Measurements from ENCODE around the gene SDC1.

The SDC1 gene

GRCh38 chr2:20168727-20169696 is 55.9 kb downstream of the SDC1 start:
- DNase-seq: no peak

GRCh38 chr2:20168048-20168726 is 56.7 kb downstream of the SDC1 start:
- no peak for DNase-seq

GRCh38 chr2:20167356-20167755 is 57.6 kb downstream of the SDC1 start:
- no peak for DNase-seq

GRCh38 chr2:20165677-20166509 is 59.0 kb downstream of the SDC1 start:
- no peak for DNase-seq

- DNase-seq: no peak
These were observed 60.0 kb downstream of the SDC1 start for GRCh38 chr2:20164734-20165478.

GRCh38 chr2:20164061-20164733 is 60.7 kb downstream of the SDC1 start:
- no peak for DNase-seq

GRCh38 chr2:20159411-20160070 is 65.4 kb downstream of the SDC1 start:
- DNase-seq: no peak

GRCh38 chr2:20157193-20157891 is 67.6 kb downstream of the SDC1 start:
- DNase-seq: peak; percentile 89

- no peak for DNase-seq
These were observed 68.1 kb downstream of the SDC1 start for GRCh38 chr2:20156836-20157192.

GRCh38 chr2:20156076-20156759 is 68.7 kb downstream of the SDC1 start:
- no peak for DNase-seq

GRCh38 chr2:20153131-20153851 is 71.6 kb downstream of the SDC1 start:
- no peak for DNase-seq

- no peak for DNase-seq
These were observed 73.9 kb downstream of the SDC1 start for GRCh38 chr2:20150806-20151571.
